HepG2 (cell line): ENCODE data around the gene TBATA. TPM values are rescaled to one million over a fixed set of nuclear protein-coding genes. Genes with fewer than 3 reads are reported as not detected.

Source experiments
- ATF7-NPFF ChIP-seq: sonication (generic); formaldehyde crosslinking; IDR thresholded peaks from 2 replicates; pipeline ENCODE4 v1.8.1; 2023; ENCODE audit warnings: mild to moderate bottlenecking, low read depth, missing genetic modification reagents, moderate library complexity
- MEF2D ChIP-seq: sonication (generic); formaldehyde crosslinking; IDR thresholded peaks from 2 replicates; pipeline ENCODE4 v1.5.1; 2020; ENCODE audit warnings: mild to moderate bottlenecking, missing genetic modification reagents
- NONO ChIP-seq, 2 experiments: fragments of 450-650 bp in 1 of 2; sonication (generic) in 1 of 2; formaldehyde crosslinking in 1 of 2; IDR thresholded peaks in 1 of 2; conservative IDR thresholded peaks in 1 of 2; 2 replicates each; pipeline versions ENCODE4 v1.6.1 to v1.8.0; 2017 to 2022; ENCODE audit warnings: mild to moderate bottlenecking in 1 of 2, missing genetic modification reagents in 1 of 2, moderate library complexity in 1 of 2
- PAX8 ChIP-seq: sonication (generic); formaldehyde crosslinking; IDR thresholded peaks from 2 replicates; pipeline ENCODE4 v1.8.0; 2022; ENCODE audit warnings: mild to moderate bottlenecking, missing genetic modification reagents, borderline replicate concordance
- PBX3 ChIP-seq: sonication (generic); formaldehyde crosslinking; IDR thresholded peaks from 2 replicates; pipeline ENCODE4 v1.8.1; 2023; ENCODE audit warnings: missing genetic modification reagents, inconsistent platforms, borderline replicate concordance
- POLR2AphosphoS5 ChIP-seq: IDR thresholded peaks from 2 replicates; pipeline ENCODE4 v1.6.1; 2012; ENCODE audit warnings: low read depth, low read length
- POLR2G ChIP-seq: fragments of 200-400 bp; formaldehyde crosslinking; IDR thresholded peaks from 2 replicates; pipeline ENCODE4 v1.6.1; 2018; ENCODE audit warnings: mild to moderate bottlenecking, low read depth, low read length, moderate library complexity
- RERE ChIP-seq: IDR thresholded peaks from 2 replicates; pipeline ENCODE4 v1.6.1; 2016; ENCODE audit warnings: low read depth, missing genetic modification reagents, missing compliant biosample characterization
- SAP130 ChIP-seq: IDR thresholded peaks from 2 replicates; pipeline ENCODE4 v1.6.1; 2016; ENCODE audit warnings: low read depth
- SIX4 ChIP-seq: sonication (generic); formaldehyde crosslinking; IDR thresholded peaks from 2 replicates; pipeline ENCODE4 v1.4.0; 2020; ENCODE audit warnings: missing genetic modification reagents
- TEF ChIP-seq: sonication (generic); formaldehyde crosslinking; IDR thresholded peaks from 2 replicates; pipeline ENCODE4 v1.5.0; 2020; ENCODE audit warnings: missing genetic modification reagents
- TMF1 ChIP-seq: sonication (generic); formaldehyde crosslinking; IDR thresholded peaks from 2 replicates; pipeline ENCODE4 v1.8.1; 2022; ENCODE audit warnings: low read depth, missing genetic modification reagents
- YEATS2 ChIP-seq: sonication (generic); formaldehyde crosslinking; IDR thresholded peaks from 2 replicates; pipeline ENCODE4 v1.4.0; 2020; ENCODE audit warnings: missing genetic modification reagents, borderline replicate concordance
- ZFP91 ChIP-seq: sonication (generic); formaldehyde crosslinking; IDR thresholded peaks from 2 replicates; pipeline ENCODE4 v1.9.0; 2022; ENCODE audit warnings: missing genetic modification reagents, mild to moderate bottlenecking, borderline replicate concordance
- ZFX ChIP-seq: sonication (generic); formaldehyde crosslinking; IDR thresholded peaks from 2 replicates; pipeline ENCODE4 v1.4.0; 2020; ENCODE audit warnings: mild to moderate bottlenecking, low read depth, missing genetic modification reagents, moderate library complexity
- ZNF510 ChIP-seq: sonication (generic); formaldehyde crosslinking; IDR thresholded peaks from 2 replicates; pipeline ENCODE4 v1.4.0; 2020; ENCODE audit warnings: low read depth, mild to moderate bottlenecking, missing genetic modification reagents
- ZNF567 ChIP-seq: sonication (generic); formaldehyde crosslinking; IDR thresholded peaks from 2 replicates; pipeline ENCODE4 v1.8.1; 2023; ENCODE audit warnings: mild to moderate bottlenecking, missing genetic modification reagents, borderline replicate concordance
- ZNF724P ChIP-seq: sonication (generic); formaldehyde crosslinking; IDR thresholded peaks from 2 replicates; pipeline ENCODE4 v1.8.0; 2022; ENCODE audit warnings: missing genetic modification reagents, borderline replicate concordance
- polyA plus RNA-seq, 8 experiments: library from polyadenylated mRNA; depleted of rRNA in 3 of 8; stranded (reverse) in 7 of 8; unstranded in 1 of 8; fragments of >200 nt; fragmentation: Illumina TruSeq in 4 of 8; extraction: Trizol in 4 of 8; gene quantifications; 2 replicates each; pipeline versions ENCODE4 v1.2.1 to v1.2.3, GENCODE V29; 2011 to 2016; ENCODE audit warnings: low read depth in 4 of 8, missing spikeins in 1 of 8, mixed read lengths in 1 of 8; ENCODE audit not compliant: insufficient read depth in 1 of 8
- total RNA-seq, 5 experiments: library from RNA; depleted of rRNA; stranded (reverse); fragments of >200 nt; fragmentation: Illumina TruSeq; extraction: Trizol; gene quantifications; 2 replicates each; pipeline ENCODE4 v1.2.3, GENCODE V29; 2016; ENCODE audit warnings: low read depth in 1 of 5

Gene TBATA
- total and polyA plus RNA-seq, 2 of the 13 experiments (the other 11 are each of a cell fraction or from before 2014, with no cell fraction given) = not detected

DNA sequence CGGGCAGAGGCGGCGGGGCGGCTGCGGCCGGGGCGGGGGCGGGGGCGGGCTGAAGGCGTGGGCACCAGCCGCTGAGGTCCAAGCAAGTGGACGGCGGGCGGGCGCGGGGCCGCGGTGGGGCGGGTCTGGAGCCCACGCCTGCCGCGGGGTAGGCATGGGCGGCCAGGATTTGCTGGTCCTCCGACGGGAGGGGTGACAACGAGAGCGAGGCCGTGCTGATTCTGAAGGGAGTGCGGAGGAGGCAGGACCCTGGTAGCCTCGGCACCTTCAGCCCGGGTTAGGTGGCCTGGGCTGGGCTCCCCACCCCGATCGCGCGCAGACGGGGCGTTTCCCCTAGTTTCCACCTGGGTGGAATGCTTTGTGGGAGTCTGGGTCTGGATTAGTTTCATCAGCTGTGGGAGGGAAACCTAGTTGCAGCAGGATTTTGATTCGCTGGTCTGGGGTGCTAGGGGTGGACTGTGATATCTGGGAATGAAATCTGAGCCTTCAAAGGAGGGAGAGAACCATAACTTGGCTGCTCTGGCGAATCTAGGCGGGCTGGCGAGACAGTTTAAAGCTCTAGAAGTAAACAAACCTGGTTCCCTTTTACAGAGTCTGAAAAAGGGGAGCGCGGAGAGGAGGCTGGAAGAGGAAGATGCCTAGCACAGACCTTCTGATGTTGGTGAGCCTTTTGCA, 31.2 kb upstream of the TBATA start (continued):
- TF ChIP-seq MEF2D = no peak
- TF ChIP-seq ZNF567 (CRISPR knock-in tag) = no peak
- TF ChIP-seq ZNF510 (CRISPR knock-in tag) = no peak
- no peak for TF ChIP-seq TMF1 (CRISPR knock-in tag)
- TF ChIP-seq TEF (CRISPR knock-in tag) = no peak
- no peak for TF ChIP-seq ZFP91 (CRISPR knock-in tag)
- TF ChIP-seq SIX4 (CRISPR knock-in tag) = peak; percentile 77
- TF ChIP-seq POLR2G = peak; percentile 32
- no peak for TF ChIP-seq PAX8 (CRISPR knock-in tag)
- TF ChIP-seq NONO (IDR thresholded peaks at IDR 0.05) = no peak
- TF ChIP-seq NONO (CRISPR knock-in tag; conservative IDR thresholded peaks at IDR 0.05) = no peak
- TF ChIP-seq ATF7-NPFF = 0 out of 2 replicates have a peak, but pooled peaks have one; percentile 5
- TF ChIP-seq POLR2AphosphoS5 = peak; percentile 40; the same call in 1 of the 2 replicates
- peak; percentile 36; the same call in 1 of the 2 replicates for TF ChIP-seq ZFX
- TF ChIP-seq ZNF724P (CRISPR knock-in tag) = no peak
- peak; percentile 52; the same call in 1 of the 2 replicates for TF ChIP-seq SAP130
- no peak for TF ChIP-seq YEATS2 (CRISPR knock-in tag)
- TF ChIP-seq RERE (CRISPR knock-in tag) = no peak
- TF ChIP-seq PBX3 (CRISPR knock-in tag) = no peak
